Measurements from ENCODE around the gene CRELD2. TPM values are rescaled to one million over a fixed set of nuclear protein-coding genes. Genes with fewer than 3 reads are reported as not detected.

CRELD2 gene
- total RNA-seq, 2 experiments from 2014 or later, result 21.2 to 23.3 TPM

DNA sequence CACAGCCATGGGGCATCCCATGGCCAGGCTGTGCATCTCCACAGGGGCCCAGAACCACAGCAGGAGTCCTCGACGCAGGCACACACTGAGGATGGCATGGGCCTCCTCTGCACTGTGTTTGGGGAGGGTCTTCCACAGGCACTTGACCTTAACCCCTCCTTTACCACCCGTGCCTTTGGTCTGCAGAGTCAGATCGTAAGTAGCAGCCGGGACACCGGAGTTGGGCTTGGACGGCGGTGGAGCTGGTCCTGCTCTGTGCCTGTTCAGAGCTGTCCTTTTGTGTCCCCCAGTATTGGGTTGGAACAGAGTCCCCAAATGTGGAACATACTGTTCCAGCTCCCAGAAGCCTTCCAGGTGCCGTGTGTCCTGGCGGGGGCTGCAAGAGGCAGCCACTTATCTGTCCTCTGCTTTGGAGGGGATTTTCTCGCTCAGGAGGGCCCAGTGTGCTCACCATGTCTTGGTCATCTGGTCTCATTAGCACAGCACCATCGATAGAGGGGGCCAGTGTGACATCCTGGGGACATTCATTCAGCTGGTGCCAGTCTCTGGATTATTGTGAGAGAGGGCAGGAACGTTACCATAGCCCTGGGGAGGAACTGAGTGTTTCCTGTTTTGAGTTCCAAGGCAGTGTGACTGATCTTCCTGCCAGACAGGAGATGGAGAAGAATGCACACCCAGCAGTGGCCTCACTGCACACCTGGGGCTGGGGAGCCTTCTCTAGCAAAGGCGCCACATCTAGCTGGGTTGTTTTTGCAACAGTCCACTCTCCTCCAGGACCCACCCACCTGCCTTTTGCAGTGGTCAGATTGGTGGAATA lies 12.4 kb downstream of the CRELD2 start:
- peaks cover 42% of the 10 kb centered on the region for H3K4me1 Mint-ChIP-seq (ENCODE audit: low read depth)
- no peaks in the 10 kb centered on the region for H3K9me3 Mint-ChIP-seq
- no peaks in the 10 kb centered on the region for H3K27me3 Mint-ChIP-seq
- intact Hi-C loops (cut with DNase I, micrococcal nuclease), result loop anchor here (1.0 to 10.0 kb wide), 3 partner anchors 62 to 264 kb away; no protein-coding TSS in a partner anchor
- ATAC-seq (ENCODE audit: poor library complexity), result peak; percentile 37
- no peaks in the 10 kb centered on the region for H3K27me3 ChIP-seq (ENCODE audit: control insufficient read depth in 1 of 2, insufficient read depth in 2 of 2, low read length in 2 of 2)
- H3K4me1 ChIP-seq (ENCODE audit: insufficient read depth, low read length), result peaks cover 60% of the 10 kb centered on the region
- H3K9me3 ChIP-seq (ENCODE audit: control insufficient read depth in 1 of 2, insufficient read depth in 1 of 2, low read length in 2 of 2), result peaks cover 0 to 5% of the 10 kb centered on the region in 2 experiments
- peak overlapping the region in 1 of 2 donors; percentile 39 for H3K27ac ChIP-seq (ENCODE audit: low read depth in 1 of 2, low read length in 2 of 2)
- H3K36me3 ChIP-seq (ENCODE audit: insufficient read depth, low read length), result no peaks in the 10 kb centered on the region
- ChIA-PET CTCF (interaction anchor here (0.6 to 2.7 kb wide), 11 partner anchors 9 to 100 kb away, joined by 3 to 36 read pairs (median 6); no protein-coding TSS in a partner anchor), POLR2A (interaction anchor here (1.0 to 2.7 kb wide), 9 partner anchors 12 to 100 kb away, joined by 3 to 17 read pairs (median 3); partner anchors contain the start of gene PIM3)
- TF ChIP-seq, protein P1, sequence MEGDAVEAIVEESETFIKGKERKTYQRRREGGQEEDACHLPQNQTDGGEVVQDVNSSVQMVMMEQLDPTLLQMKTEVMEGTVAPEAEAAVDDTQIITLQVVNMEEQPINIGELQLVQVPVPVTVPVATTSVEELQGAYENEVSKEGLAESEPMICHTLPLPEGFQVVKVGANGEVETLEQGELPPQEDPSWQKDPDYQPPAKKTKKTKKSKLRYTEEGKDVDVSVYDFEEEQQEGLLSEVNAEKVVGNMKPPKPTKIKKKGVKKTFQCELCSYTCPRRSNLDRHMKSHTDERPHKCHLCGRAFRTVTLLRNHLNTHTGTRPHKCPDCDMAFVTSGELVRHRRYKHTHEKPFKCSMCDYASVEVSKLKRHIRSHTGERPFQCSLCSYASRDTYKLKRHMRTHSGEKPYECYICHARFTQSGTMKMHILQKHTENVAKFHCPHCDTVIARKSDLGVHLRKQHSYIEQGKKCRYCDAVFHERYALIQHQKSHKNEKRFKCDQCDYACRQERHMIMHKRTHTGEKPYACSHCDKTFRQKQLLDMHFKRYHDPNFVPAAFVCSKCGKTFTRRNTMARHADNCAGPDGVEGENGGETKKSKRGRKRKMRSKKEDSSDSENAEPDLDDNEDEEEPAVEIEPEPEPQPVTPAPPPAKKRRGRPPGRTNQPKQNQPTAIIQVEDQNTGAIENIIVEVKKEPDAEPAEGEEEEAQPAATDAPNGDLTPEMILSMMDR (IDR thresholded peaks at IDR 0.05), result peak; percentile 59
- H3K4me3 ChIP-seq (ENCODE audit: low read length), result no peak overlapping the region
- H3K4me3 Mint-ChIP-seq, result peak overlapping the region; percentile 73
- H3K27ac Mint-ChIP-seq, result peak overlapping the region; percentile 89
- peak in 12 of 14 experiments; percentile 22 to 83 (median 48) for DNase-seq
- no peaks in the 10 kb centered on the region for H3K36me3 Mint-ChIP-seq (ENCODE audit: low read depth)

DNA sequence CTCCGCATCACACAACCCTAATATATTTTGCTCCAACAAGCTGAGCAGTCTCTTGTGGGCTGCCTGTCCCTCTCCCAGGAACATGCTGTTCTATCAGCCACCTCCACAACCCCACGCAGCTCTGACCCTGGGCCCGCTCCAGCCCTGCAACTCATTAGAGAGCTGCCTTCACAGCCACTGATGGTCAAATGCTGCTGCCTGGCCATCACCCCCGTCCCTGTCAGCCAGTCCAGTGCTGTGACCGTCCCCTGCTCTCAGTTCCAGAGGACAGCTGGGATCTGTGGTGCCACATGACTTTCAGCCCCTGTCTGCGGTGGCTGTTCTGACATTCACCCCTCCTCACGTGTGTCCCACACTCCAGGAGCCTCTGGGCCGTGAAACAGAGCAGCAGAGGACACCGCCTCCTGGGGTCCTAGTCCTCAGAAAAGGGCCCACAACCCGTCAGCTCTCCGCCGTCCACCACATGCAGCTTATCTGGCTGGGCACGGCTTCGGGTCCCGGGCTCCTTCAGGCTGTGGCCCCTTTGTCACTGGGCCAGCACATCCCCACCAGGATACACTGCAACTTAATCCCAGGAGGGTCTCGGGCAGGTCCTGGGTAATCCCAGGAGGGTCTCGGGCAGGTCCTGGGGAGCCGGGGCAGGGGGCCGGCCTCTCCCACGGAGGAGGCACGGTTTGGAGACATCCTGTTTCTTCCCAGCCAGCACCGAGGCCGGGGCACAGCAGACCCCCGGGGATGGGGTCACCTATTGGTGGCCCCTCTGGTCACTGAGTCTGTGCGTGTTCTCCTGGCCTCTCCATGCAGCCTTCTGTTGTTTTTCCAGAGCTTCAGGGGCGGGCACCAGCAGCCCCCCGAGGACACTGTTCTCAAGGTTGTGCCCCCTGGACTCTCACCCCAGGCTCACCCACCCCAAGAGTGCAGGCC lies 15.1 kb downstream of the CRELD2 start:
- Mint-ChIP-seq H3K4me1 (ENCODE audit: low read depth) (peaks cover 26% of the 10 kb centered on the region), H3K36me3 (ENCODE audit: low read depth) (no peaks in the 10 kb centered on the region), H3K9me3 (no peaks in the 10 kb centered on the region), H3K27me3 (no peaks in the 10 kb centered on the region), H3K4me3 (peak overlapping the region; percentile 86), H3K27ac (peak overlapping the region; percentile 87)
- H3K4me3 ChIP-seq (ENCODE audit: low read length), result no peak overlapping the region
- peaks cover 0 to 5% of the 10 kb centered on the region in 2 experiments for H3K9me3 ChIP-seq (ENCODE audit: control insufficient read depth in 1 of 2, insufficient read depth in 1 of 2, low read length in 2 of 2)
- intact Hi-C loops (cut with DNase I, micrococcal nuclease), result loop anchor here in 1 of 2 experiments (10.0 kb wide), 1 partner anchor 261 kb away; no protein-coding TSS in a partner anchor
- TF ChIP-seq, protein P1 (IDR thresholded peaks at IDR 0.05), result no peak
- DNase-seq (peak in 1 of 14 experiments; percentile 22), ATAC-seq (ENCODE audit: poor library complexity) (no peak)
- H3K36me3 ChIP-seq (ENCODE audit: insufficient read depth, low read length), result no peaks in the 10 kb centered on the region
- ChIA-PET POLR2A (interaction anchor here (0.8 to 2.3 kb wide), 4 partner anchors 28 to 63 kb away, joined by 3 to 14 read pairs (median 6); partner anchors contain the start of gene PIM3), CTCF (interaction anchor here (2.5 kb wide), 1 partner anchor 97 kb away, joined by 14 read pairs; no protein-coding TSS in a partner anchor)
- H3K4me1 ChIP-seq (ENCODE audit: insufficient read depth, low read length), result peaks cover 75% of the 10 kb centered on the region
- peak overlapping the region; percentile 86 to 88 for H3K27ac ChIP-seq (ENCODE audit: low read depth in 1 of 2, low read length in 2 of 2)
- no peaks in the 10 kb centered on the region for H3K27me3 ChIP-seq (ENCODE audit: control insufficient read depth in 1 of 2, insufficient read depth in 2 of 2, low read length in 2 of 2)

All from CD4-positive, alpha-beta T cell (primary cell).